ENCODE results near the gene SOWAHA.
"Not testable (repeated sequence)": the region's sequence is repeated elsewhere in the genome, so short reads cannot be mapped to it uniquely, and the experiment has no call there.

SOWAHA gene

GRCh38 chr5:132827943-132828673 is 15.0 kb downstream of the SOWAHA start:
- DNase-seq: no peak

GRCh38 chr5:132828846-132829494 is 15.9 kb downstream of the SOWAHA start:
- DNase-seq: no peak

- DNase-seq: no peak
Measured at GRCh38 chr5:132829742-132830435, 16.8 kb downstream of the SOWAHA start.

- no peak for DNase-seq
Measured at GRCh38 chr5:132830436-132831094, 17.5 kb downstream of the SOWAHA start, which contains the start of gene SHROOM1. SHROOM1 (minus strand) TSS chr5:132830647; CDS start chr5:132826140, 4,507 bp downstream.

- DNase-seq: no peak
Measured at GRCh38 chr5:132831095-132831860, 18.2 kb downstream of the SOWAHA start.

- no peak for DNase-seq
Measured at GRCh38 chr5:132832612-132833011, 19.5 kb downstream of the SOWAHA start.

GRCh38 chr5:132834057-132834456 is 21.0 kb downstream of the SOWAHA start:
- DNase-seq: no peak

- DNase-seq: no peak
Measured at GRCh38 chr5:132836852-132837251, 23.8 kb downstream of the SOWAHA start.

GRCh38 chr5:132837868-132838267 is 24.8 kb downstream of the SOWAHA start:
- no peak for DNase-seq

- no peak for DNase-seq
Measured at GRCh38 chr5:132838516-132839282, 25.6 kb downstream of the SOWAHA start.

- no peak for DNase-seq
Measured at GRCh38 chr5:132839426-132840301, 26.6 kb downstream of the SOWAHA start.

- DNase-seq: no peak
Measured at GRCh38 chr5:132840313-132840712, 27.2 kb downstream of the SOWAHA start.

- DNase-seq: no peak
Measured at GRCh38 chr5:132840896-132841295, 27.8 kb downstream of the SOWAHA start.

GRCh38 chr5:132841305-132841704 is 28.2 kb downstream of the SOWAHA start:
- no peak for DNase-seq

- DNase-seq: no peak
Measured at GRCh38 chr5:132848270-132848669, 35.2 kb downstream of the SOWAHA start.

- no peak for DNase-seq
Measured at GRCh38 chr5:132849347-132849746, 36.2 kb downstream of the SOWAHA start.

- no peak for DNase-seq
Measured at GRCh38 chr5:132850066-132850465, 37.0 kb downstream of the SOWAHA start.

- no peak for DNase-seq
Measured at GRCh38 chr5:132853323-132853722, 40.2 kb downstream of the SOWAHA start.

- peak; percentile 22 for DNase-seq
Measured at GRCh38 chr5:132853790-132854189, 40.7 kb downstream of the SOWAHA start.

GRCh38 chr5:132854301-132854700 is 41.2 kb downstream of the SOWAHA start:
- DNase-seq: no peak

GRCh38 chr5:132854992-132855391 is 41.9 kb downstream of the SOWAHA start:
- not testable (repeated sequence) for DNase-seq

Measured in DMS153 (cell line).